PC-9 (cell line): ENCODE measurements around the gene GPHA2. TPM values are rescaled to one million over a fixed set of nuclear protein-coding genes. Genes with fewer than 3 reads are reported as not detected.

Source experiments
- BruUV-seq: library from RNA; stranded (reverse); fragments of 400-500 nt; replicated peaks from 2 replicates; lab custom pipeline; 2021; lab: Mats Ljungman, UMichigan
- CTCF ChIA-PET: fragments of 300-600 bp; sonication (Branson Sonifier 250); formaldehyde crosslinking; loops from one replicate; lab custom pipeline; 2022; ENCODE audit warnings: antibody characterized with exemption; lab: Charles Lee
- POLR2A ChIA-PET: fragments of 300-600 bp; sonication (Branson Sonifier 250); formaldehyde crosslinking; loops from one replicate; lab custom pipeline; 2022; ENCODE audit warnings: antibody characterized with exemption; ENCODE audit not compliant: unreplicated experiment; lab: Charles Lee
- DNase-seq, 2 experiments: peaks; one replicate each; pipeline versions ENCODE4 v3.0.0 to v3.0.0-alpha.2; 2015 to 2022; ENCODE audit warnings: mixed read lengths in 1 of 2
- H2AFZ ChIP-seq: fragments of 200-600 bp; sonication (generic); 2 replicates; pipeline ENCODE4 v1.8.1; 2017; ENCODE audit warnings: antibody characterized with exemption
- H3F3A ChIP-seq: fragments of 200-600 bp; sonication (generic); 2 replicates; pipeline ENCODE4 v1.8.1; 2017; ENCODE audit warnings: antibody characterized with exemption, mild to moderate bottlenecking, low read depth; ENCODE audit not compliant: insufficient read depth
- H3K27ac ChIP-seq: fragments of 200-600 bp; sonication (generic); 2 replicates; pipeline ENCODE4 v1.6.1; 2016; ENCODE audit warnings: mixed run types
- H3K27me3 ChIP-seq: fragments of 200-600 bp; sonication (generic); 2 replicates; pipeline ENCODE4 v1.6.1; 2016; ENCODE audit warnings: low read depth, mixed run types; ENCODE audit not compliant: insufficient read depth
- H3K36me3 ChIP-seq: fragments of 200-600 bp; sonication (generic); 2 replicates; pipeline ENCODE4 v1.6.1; 2016; ENCODE audit warnings: low read depth, mixed run types
- H3K4me1 ChIP-seq: fragments of 200-600 bp; sonication (generic); replicated peaks from 2 replicates; pipeline ENCODE4 v1.6.1; 2016; ENCODE audit warnings: mixed run types; ENCODE audit not compliant: insufficient read depth
- H3K4me2 ChIP-seq: fragments of 200-600 bp; sonication (generic); 2 replicates; pipeline ENCODE4 v1.6.1; 2017; ENCODE audit warnings: mixed run types
- H3K4me3 ChIP-seq: fragments of 200-600 bp; sonication (generic); 2 replicates; pipeline ENCODE4 v1.6.1; 2016; ENCODE audit warnings: mixed run types
- H3K79me2 ChIP-seq: fragments of 200-600 bp; sonication (generic); 2 replicates; pipeline ENCODE4 v1.6.1; 2017; ENCODE audit warnings: low read depth, mixed run types
- H3K9me2 ChIP-seq: fragments of 200-600 bp; sonication (generic); 2 replicates; pipeline ENCODE4 v1.8.1; 2017; ENCODE audit warnings: mild to moderate bottlenecking; ENCODE audit not compliant: insufficient read depth
- H3K9me3 ChIP-seq: fragments of 200-600 bp; sonication (generic); 2 replicates; pipeline ENCODE4 v1.8.1; 2016; ENCODE audit warnings: low read depth; ENCODE audit not compliant: insufficient read depth
- H4K20me1 ChIP-seq: fragments of 200-600 bp; sonication (generic); 2 replicates; pipeline ENCODE4 v1.8.1; 2017; ENCODE audit not compliant: insufficient read depth
- EZH2 ChIP-seq: fragments of 200-600 bp; sonication (generic); IDR thresholded peaks from 2 replicates; pipeline ENCODE4 v1.8.0; 2017; ENCODE audit warnings: antibody characterized with exemption, low read depth
- intact Hi-C: fragments of 100-400 bp; cut with micrococcal nuclease; formaldehyde crosslinking; loops from one replicate; pipeline ENCODE4 v1.10.0; 2022; ENCODE audit not compliant: unreplicated experiment
- total RNA-seq: library from RNA; stranded (reverse); gene quantifications from 2 replicates; pipeline ENCODE4 v1.2.3, GENCODE V29; 2021
- TF ChIP-seq, protein P1 (sequence below): fragments of 200-600 bp; sonication (generic); conservative IDR thresholded peaks from 2 replicates; pipeline ENCODE4 v1.6.1; 2017; ENCODE audit warnings: mixed run types, antibody characterized with exemption, mild to moderate bottlenecking, moderate library complexity

GPHA2 gene
- total RNA-seq, 1 experiment from 2014 or later: 1.0 TPM

- Histone ChIP-seq H3K79me2 (no peaks in the 10 kb centered on the region), H3K9me2 (no peaks in the 10 kb centered on the region), H3K4me3 (no peak overlapping the region), H3K9me3 (no peaks in the 10 kb centered on the region), H3F3A (peaks cover 29% of the 10 kb centered on the region; the same call in 1 of the 2 replicates), H3K4me2 (no peak overlapping the region), H2AFZ (no peak overlapping the region), H3K36me3 (no peaks in the 10 kb centered on the region), H3K27me3 (no peaks in the 10 kb centered on the region), H3K4me1 (peaks cover 24% of the 10 kb centered on the region), H4K20me1 (no peaks in the 10 kb centered on the region), H3K27ac (no peak overlapping the region)
- no peak for TF ChIP-seq EZH2
- TF ChIP-seq, protein P1, sequence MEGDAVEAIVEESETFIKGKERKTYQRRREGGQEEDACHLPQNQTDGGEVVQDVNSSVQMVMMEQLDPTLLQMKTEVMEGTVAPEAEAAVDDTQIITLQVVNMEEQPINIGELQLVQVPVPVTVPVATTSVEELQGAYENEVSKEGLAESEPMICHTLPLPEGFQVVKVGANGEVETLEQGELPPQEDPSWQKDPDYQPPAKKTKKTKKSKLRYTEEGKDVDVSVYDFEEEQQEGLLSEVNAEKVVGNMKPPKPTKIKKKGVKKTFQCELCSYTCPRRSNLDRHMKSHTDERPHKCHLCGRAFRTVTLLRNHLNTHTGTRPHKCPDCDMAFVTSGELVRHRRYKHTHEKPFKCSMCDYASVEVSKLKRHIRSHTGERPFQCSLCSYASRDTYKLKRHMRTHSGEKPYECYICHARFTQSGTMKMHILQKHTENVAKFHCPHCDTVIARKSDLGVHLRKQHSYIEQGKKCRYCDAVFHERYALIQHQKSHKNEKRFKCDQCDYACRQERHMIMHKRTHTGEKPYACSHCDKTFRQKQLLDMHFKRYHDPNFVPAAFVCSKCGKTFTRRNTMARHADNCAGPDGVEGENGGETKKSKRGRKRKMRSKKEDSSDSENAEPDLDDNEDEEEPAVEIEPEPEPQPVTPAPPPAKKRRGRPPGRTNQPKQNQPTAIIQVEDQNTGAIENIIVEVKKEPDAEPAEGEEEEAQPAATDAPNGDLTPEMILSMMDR: no peak
- ChIA-PET POLR2A (interaction anchor here (0.6 kb wide), 1 partner anchor 40 kb away, joined by 3 read pairs; no protein-coding TSS in a partner anchor), CTCF (interaction anchor here (0.7 to 2.0 kb wide), 3 partner anchors 12 to 41 kb away, joined by 3 to 9 read pairs (median 9); no protein-coding TSS in a partner anchor)
- no TSS peak for BruUV-seq
- intact Hi-C loops: no loop called here
- no peak for DNase-seq
These were observed 46.8 kb downstream of the GPHA2 start for GRCh38 chr11:64888729-64889511.

DNA sequence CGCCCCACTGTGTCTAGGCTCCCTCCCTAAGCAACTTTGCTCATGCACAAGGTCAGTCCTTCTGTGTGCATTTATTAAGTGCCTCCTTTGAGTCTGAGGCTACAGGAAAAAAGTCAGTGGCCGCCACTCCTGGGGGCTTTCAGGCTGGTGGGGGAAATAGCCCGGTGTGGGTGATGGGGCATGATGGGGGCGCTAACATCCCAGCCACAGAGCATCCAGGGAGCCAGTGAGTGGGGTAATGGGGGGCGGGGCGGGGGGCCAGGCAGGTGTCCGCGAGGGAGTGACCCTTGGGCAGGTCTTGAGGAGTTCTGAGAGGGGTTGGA, 47.3 kb downstream of the GPHA2 start:
- H3F3A ChIP-seq: peaks cover 29% of the 10 kb centered on the region; the same call in 1 of the 2 replicates
- H3K9me3 ChIP-seq: no peaks in the 10 kb centered on the region
- H3K27ac ChIP-seq: no peak overlapping the region
- H3K4me3 ChIP-seq: no peak overlapping the region; the same call in 1 of the 2 replicates
- no peaks in the 10 kb centered on the region for H3K36me3 ChIP-seq
- TF ChIP-seq, protein P1: no peak
- no peak for TF ChIP-seq EZH2
- peak overlapping the region; percentile 76 for H3K4me2 ChIP-seq
- no peak overlapping the region for H2AFZ ChIP-seq
- BruUV-seq: no TSS peak
- H3K79me2 ChIP-seq: no peaks in the 10 kb centered on the region
- H4K20me1 ChIP-seq: no peaks in the 10 kb centered on the region
- intact Hi-C loops: no loop called here
- H3K27me3 ChIP-seq: no peaks in the 10 kb centered on the region
- H3K4me1 ChIP-seq: peaks cover 24% of the 10 kb centered on the region
- H3K9me2 ChIP-seq: no peaks in the 10 kb centered on the region
- ChIA-PET CTCF (interaction anchor here (0.6 to 1.5 kb wide), 10 partner anchors 12 to 84 kb away, joined by 3 to 13 read pairs (median 4); partner anchors contain the start of gene MAJIN), POLR2A (interaction anchor here (0.7 kb wide), 1 partner anchor 39 kb away, joined by 3 read pairs; no protein-coding TSS in a partner anchor)
- DNase-seq: no peak

DNA sequence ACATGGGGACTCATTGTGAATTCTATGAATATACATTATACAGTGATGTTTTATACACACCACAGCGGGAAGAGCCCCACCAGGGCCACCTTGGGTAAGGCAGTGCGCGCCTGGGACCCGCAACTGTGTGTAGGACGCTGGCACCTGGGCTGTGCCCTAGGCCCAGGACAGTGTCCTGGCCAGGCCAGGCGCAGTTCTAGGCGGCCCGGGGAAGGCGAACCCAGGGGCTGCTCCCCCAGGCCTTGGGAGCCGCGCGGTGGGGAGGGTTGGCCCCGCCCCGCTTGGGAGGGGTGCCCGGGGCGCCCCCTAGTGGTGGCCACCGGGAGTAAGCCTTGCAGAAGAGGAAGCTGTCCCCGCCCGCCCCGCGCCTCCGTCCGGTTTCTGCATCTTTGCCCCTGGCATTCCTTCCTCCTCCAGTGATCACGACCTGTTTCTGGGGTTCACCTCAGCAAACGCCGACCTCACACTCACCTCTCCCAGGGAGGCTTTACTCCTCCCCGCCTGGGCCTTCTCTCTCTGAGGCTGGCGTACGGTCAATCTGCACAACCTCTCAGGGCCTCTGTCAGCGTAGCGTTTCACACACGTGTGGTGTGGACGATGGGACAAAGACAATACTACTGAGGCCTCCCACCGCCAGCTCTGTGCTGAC, 47.8 kb downstream of the GPHA2 start:
- no TSS peak for BruUV-seq
- Histone ChIP-seq H3K27me3 (no peaks in the 10 kb centered on the region), H3K27ac (no peak overlapping the region), H3K4me3 (peak overlapping the region; percentile 41; the same call in 1 of the 2 replicates), H3K9me2 (no peaks in the 10 kb centered on the region), H2AFZ (no peak overlapping the region; the same call in 1 of the 2 replicates), H3K4me1 (peaks cover 24% of the 10 kb centered on the region), H3K79me2 (no peaks in the 10 kb centered on the region), H3K9me3 (no peaks in the 10 kb centered on the region), H3K4me2 (peak overlapping the region; percentile 76), H4K20me1 (no peaks in the 10 kb centered on the region), H3F3A (peaks cover 29% of the 10 kb centered on the region; the same call in 1 of the 2 replicates), H3K36me3 (no peaks in the 10 kb centered on the region)
- intact Hi-C loops: no loop called here
- ChIA-PET POLR2A (interaction anchor here (0.7 kb wide), 1 partner anchor 39 kb away, joined by 3 read pairs; no protein-coding TSS in a partner anchor), CTCF (interaction anchor here (0.6 to 1.5 kb wide), 11 partner anchors 11 to 84 kb away, joined by 3 to 13 read pairs (median 4); partner anchors contain the start of gene MAJIN)
- DNase-seq: peak in 1 of 2 experiments; percentile 87
- TF ChIP-seq, protein P1: peak; percentile 99
- no peak for TF ChIP-seq EZH2
